ENCODE data around the gene MEG3. TPM values are rescaled to one million over a fixed set of nuclear protein-coding genes. Genes with fewer than 3 reads are reported as not detected.
"Not testable (repeated sequence)": the region's sequence is repeated elsewhere in the genome, so short reads cannot be mapped to it uniquely, and the experiment has no call there.

MEG3 gene
- total RNA-seq, 1 experiment from 2014 or later = not detected

GRCh38 chr14:100815478-100816285 lies 10.2 kb upstream of the MEG3 start:
- DNase-seq (ENCODE audit: low spot score) = no peak

GRCh38 chr14:100816286-100816949 lies 9.5 kb upstream of the MEG3 start:
- no peak for DNase-seq (ENCODE audit: low spot score)

- DNase-seq (ENCODE audit: low spot score) = no peak
Measured at GRCh38 chr14:100816950-100817901, 8.7 kb upstream of the MEG3 start.

- no peak for DNase-seq (ENCODE audit: low spot score)
Measured at GRCh38 chr14:100818221-100818699, 7.7 kb upstream of the MEG3 start.

- DNase-seq (ENCODE audit: low spot score) = not testable (repeated sequence)
Measured at GRCh38 chr14:100818923-100819322, 7.0 kb upstream of the MEG3 start.

GRCh38 chr14:100819453-100819828 lies 6.5 kb upstream of the MEG3 start:
- DNase-seq (ENCODE audit: low spot score) = no peak

GRCh38 chr14:100819829-100820475 lies 6.0 kb upstream of the MEG3 start:
- DNase-seq (ENCODE audit: low spot score) = no peak

GRCh38 chr14:100820957-100821356 lies 5.0 kb upstream of the MEG3 start:
- DNase-seq (ENCODE audit: low spot score) = no peak

- no peak for DNase-seq (ENCODE audit: low spot score)
Measured at GRCh38 chr14:100822013-100822412, 3.9 kb upstream of the MEG3 start.

GRCh38 chr14:100822532-100823296 lies 3.2 kb upstream of the MEG3 start:
- no peak for DNase-seq (ENCODE audit: low spot score)

GRCh38 chr14:100823413-100824080 lies 2.4 kb upstream of the MEG3 start:
- DNase-seq (ENCODE audit: low spot score) = no peak

GRCh38 chr14:100824091-100824551 lies 1.8 kb upstream of the MEG3 start:
- no peak for DNase-seq (ENCODE audit: low spot score)

GRCh38 chr14:100824901-100825712 lies 811 bp upstream of the MEG3 start:
- DNase-seq (ENCODE audit: low spot score) = no peak

GRCh38 chr14:100826391-100827100 lies 628 bp downstream of the MEG3 start:
- DNase-seq (ENCODE audit: low spot score) = no peak

GRCh38 chr14:100827101-100828021 lies 1.4 kb downstream of the MEG3 start:
- no peak for DNase-seq (ENCODE audit: low spot score)

- DNase-seq (ENCODE audit: low spot score) = no peak
Measured at GRCh38 chr14:100828031-100828769, 2.3 kb downstream of the MEG3 start.
